HL-60 (cell line): Measurements from ENCODE around the gene XRRA1.
"Not testable (repeated sequence)": the region's sequence is repeated elsewhere in the genome, so short reads cannot be mapped to it uniquely, and the experiment has no call there.

Experiments
- DNase-seq, 2 experiments: peaks; one replicate each; pipeline ENCODE4 v3.0.0-alpha.2; 2010 to 2020; ENCODE audit warnings: low read depth in 1 of 2, low spot score in 1 of 2
- H3K27ac ChIP-seq: fragments of 250-450 bp; sonication (Bioruptor Pico); replicated peaks from 2 replicates; pipeline ENCODE4 v1.5.1; 2020; ENCODE audit warnings: mild to moderate bottlenecking, moderate library complexity
- H3K27me3 ChIP-seq: fragments of 250-450 bp; sonication (Bioruptor Pico); 2 replicates; pipeline ENCODE4 v1.5.1; 2021; ENCODE audit warnings: mild to moderate bottlenecking, moderate library complexity; ENCODE audit not compliant: insufficient read depth, poor library complexity, severe bottlenecking
- H3K4me3 ChIP-seq: replicated peaks from 2 replicates; pipeline ENCODE4 v1.5.1; 2011; ENCODE audit warnings: mild to moderate bottlenecking, control low read depth, low read length; ENCODE audit not compliant: insufficient read depth
- CTCF ChIP-seq: IDR thresholded peaks from one replicate; pipeline ENCODE4 v1.5.1; 2011; ENCODE audit warnings: low read length, control low read depth, inconsistent platforms; ENCODE audit not compliant: insufficient read depth
- GABPA ChIP-seq: IDR thresholded peaks from 2 replicates; pipeline ENCODE4 v1.6.1; 2012; ENCODE audit warnings: low read depth
- POLR2AphosphoS5 ChIP-seq: IDR thresholded peaks from 2 replicates; pipeline ENCODE4 v1.6.1; 2012; ENCODE audit warnings: low read depth
- SPI1 ChIP-seq: IDR thresholded peaks from 2 replicates; pipeline ENCODE4 v1.6.1; 2012; ENCODE audit warnings: low read depth, mild to moderate bottlenecking, borderline replicate concordance
- TF ChIP-seq, protein P1 (sequence below): IDR thresholded peaks from 2 replicates; pipeline ENCODE4 v1.6.1; 2012; ENCODE audit warnings: low read depth; ENCODE audit not compliant: insufficient replicate concordance

XRRA1 gene

DNA sequence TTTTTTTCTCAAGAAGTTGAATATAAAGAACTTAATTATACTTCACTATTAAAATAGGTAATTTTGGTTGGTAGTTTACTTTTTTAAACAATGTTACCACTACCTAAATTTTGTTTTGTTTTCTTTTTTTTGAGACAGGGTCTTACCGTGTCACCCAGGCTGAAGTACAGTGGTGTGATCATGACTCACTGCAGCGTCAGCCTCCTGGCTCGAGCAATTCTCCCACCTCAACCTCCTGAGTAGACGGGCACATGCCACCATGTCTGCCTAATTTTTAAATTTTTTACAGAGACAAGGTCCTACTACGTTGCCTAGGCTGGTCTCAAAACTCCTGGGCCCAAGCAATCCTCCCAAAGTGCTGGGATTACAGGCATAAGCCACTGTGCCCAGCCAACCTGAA, 17.8 kb upstream of the XRRA1 start:
- DNase-seq, result no peak
- Histone ChIP-seq H3K27me3 (no peaks in the 10 kb centered on the region), H3K4me3 (no peak overlapping the region), H3K27ac (no peak overlapping the region)
- TF ChIP-seq GABPA, result no peak
- no peak for TF ChIP-seq POLR2AphosphoS5
- no peak for TF ChIP-seq SPI1
- no peak for TF ChIP-seq CTCF
- TF ChIP-seq, protein P1, sequence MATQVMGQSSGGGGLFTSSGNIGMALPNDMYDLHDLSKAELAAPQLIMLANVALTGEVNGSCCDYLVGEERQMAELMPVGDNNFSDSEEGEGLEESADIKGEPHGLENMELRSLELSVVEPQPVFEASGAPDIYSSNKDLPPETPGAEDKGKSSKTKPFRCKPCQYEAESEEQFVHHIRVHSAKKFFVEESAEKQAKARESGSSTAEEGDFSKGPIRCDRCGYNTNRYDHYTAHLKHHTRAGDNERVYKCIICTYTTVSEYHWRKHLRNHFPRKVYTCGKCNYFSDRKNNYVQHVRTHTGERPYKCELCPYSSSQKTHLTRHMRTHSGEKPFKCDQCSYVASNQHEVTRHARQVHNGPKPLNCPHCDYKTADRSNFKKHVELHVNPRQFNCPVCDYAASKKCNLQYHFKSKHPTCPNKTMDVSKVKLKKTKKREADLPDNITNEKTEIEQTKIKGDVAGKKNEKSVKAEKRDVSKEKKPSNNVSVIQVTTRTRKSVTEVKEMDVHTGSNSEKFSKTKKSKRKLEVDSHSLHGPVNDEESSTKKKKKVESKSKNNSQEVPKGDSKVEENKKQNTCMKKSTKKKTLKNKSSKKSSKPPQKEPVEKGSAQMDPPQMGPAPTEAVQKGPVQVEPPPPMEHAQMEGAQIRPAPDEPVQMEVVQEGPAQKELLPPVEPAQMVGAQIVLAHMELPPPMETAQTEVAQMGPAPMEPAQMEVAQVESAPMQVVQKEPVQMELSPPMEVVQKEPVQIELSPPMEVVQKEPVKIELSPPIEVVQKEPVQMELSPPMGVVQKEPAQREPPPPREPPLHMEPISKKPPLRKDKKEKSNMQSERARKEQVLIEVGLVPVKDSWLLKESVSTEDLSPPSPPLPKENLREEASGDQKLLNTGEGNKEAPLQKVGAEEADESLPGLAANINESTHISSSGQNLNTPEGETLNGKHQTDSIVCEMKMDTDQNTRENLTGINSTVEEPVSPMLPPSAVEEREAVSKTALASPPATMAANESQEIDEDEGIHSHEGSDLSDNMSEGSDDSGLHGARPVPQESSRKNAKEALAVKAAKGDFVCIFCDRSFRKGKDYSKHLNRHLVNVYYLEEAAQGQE, result no peak

GRCh38 chr11:74960128-74960527, 11.2 kb upstream of the XRRA1 start:
- not testable (repeated sequence) for H3K4me3 ChIP-seq, DNase-seq, H3K27me3 ChIP-seq, H3K27ac ChIP-seq

GRCh38 chr11:74957937-74958629, 9.2 kb upstream of the XRRA1 start:
- TF ChIP-seq, protein P1, result no peak
- TF ChIP-seq GABPA (no peak), POLR2AphosphoS5 (no peak)
- DNase-seq, result no peak
- Histone ChIP-seq H3K27ac (no peak overlapping the region), H3K27me3 (no peaks in the 10 kb centered on the region), H3K4me3 (no peak overlapping the region)

DNA sequence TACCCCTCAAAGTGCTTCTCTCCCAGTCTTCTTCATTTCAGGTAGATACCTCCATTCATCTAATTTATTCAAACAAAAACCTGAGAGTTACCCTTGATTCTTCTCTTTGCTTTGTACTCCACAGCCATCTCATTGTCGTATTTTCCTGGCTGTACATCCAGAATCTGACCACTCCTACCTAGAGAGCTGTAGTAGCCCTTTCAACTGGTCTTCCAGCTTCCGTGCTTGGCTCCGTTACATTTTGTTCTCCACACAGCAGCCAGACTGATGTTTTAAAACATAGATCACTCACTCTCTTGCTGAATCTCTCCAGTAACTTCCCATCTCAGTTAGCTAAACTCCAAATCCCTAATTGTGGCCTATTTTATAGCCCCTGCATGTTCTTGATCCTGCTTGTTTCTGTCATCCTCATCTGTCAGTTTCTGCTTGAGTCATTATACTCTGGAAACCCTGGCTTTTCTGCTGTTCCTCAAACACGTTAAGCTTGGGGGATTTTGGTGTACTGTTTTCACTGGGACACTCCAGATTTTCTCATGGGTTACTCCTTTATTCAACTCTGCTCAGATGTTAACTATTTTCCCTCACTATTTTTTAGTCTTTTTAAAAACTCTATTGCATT, 7.6 kb upstream of the XRRA1 start:
- no peak for TF ChIP-seq SPI1
- TF ChIP-seq POLR2AphosphoS5, result no peak
- TF ChIP-seq, protein P1, result no peak
- no peaks in the 10 kb centered on the region for H3K27me3 ChIP-seq
- no peak overlapping the region for H3K27ac ChIP-seq
- no peak overlapping the region for H3K4me3 ChIP-seq
- DNase-seq, result no peak
